Nephron progenitor cell (in vitro differentiated cells): ENCODE data around the gene PTMS.
A peak's percentile ranks its signal among the peaks of the same experiment; 100 is the strongest.

Source experiments
- DNase-seq: peaks from one replicate; pipeline ENCODE4 v3.0.0; 2021
- H3K27ac Mint-ChIP-seq: 2 replicates; pipeline ENCODE4 v1.8.0; 2021; ENCODE audit warnings: mild to moderate bottlenecking, moderate library complexity, mixed read lengths
- H3K27me3 Mint-ChIP-seq: 2 replicates; pipeline ENCODE4 v1.8.0; 2021; ENCODE audit warnings: mild to moderate bottlenecking, low read depth, mixed read lengths; ENCODE audit not compliant: poor library complexity
- H3K36me3 Mint-ChIP-seq: 2 replicates; pipeline ENCODE4 v1.8.0; 2021; ENCODE audit warnings: low read depth, mixed read lengths
- H3K4me1 Mint-ChIP-seq: 2 replicates; pipeline ENCODE4 v1.8.0; 2021; ENCODE audit warnings: mixed read lengths
- H3K4me3 Mint-ChIP-seq: 2 replicates; pipeline ENCODE4 v1.8.0; 2021; ENCODE audit warnings: mild to moderate bottlenecking, moderate library complexity, mixed read lengths
- H3K9me3 Mint-ChIP-seq: 2 replicates; pipeline ENCODE4 v1.8.0; 2021; ENCODE audit warnings: mild to moderate bottlenecking, moderate library complexity, mixed read lengths
- CTCF ChIP-seq: fragments of 200-600 bp; sonication (generic); IDR thresholded peaks from 2 replicates; pipeline ENCODE4 v1.5.0; 2021; ENCODE audit warnings: antibody characterized with exemption

The PTMS gene

GRCh38 chr12:6765634-6766581 lies at the start of gene PTMS:
PTMS (plus strand) TSS chr12:6766363; CDS start chr12:6766706, 343 bp downstream.
- Mint-ChIP-seq H3K4me3 (peak within 1 kb of the TSS; percentile 97), H3K4me1 (peaks cover 79% of the 10 kb centered on the region)
- DNase-seq = peak; percentile 81

GRCh38 chr12:6716874-6717437 lies 49.2 kb upstream of the PTMS start:
- TF ChIP-seq CTCF = no peak
- Mint-ChIP-seq H3K9me3 (peaks cover 7% of the 10 kb centered on the region), H3K4me3 (no peak overlapping the region), H3K4me1 (no peaks in the 10 kb centered on the region), H3K27ac (no peak overlapping the region), H3K27me3 (peaks cover 12% of the 10 kb centered on the region), H3K36me3 (no peaks in the 10 kb centered on the region)
- no peak for DNase-seq

More at GRCh38 chr12:6765634-6766581, at the start of gene PTMS:
- H3K27me3 Mint-ChIP-seq = no peaks in the 10 kb centered on the region
- H3K27ac Mint-ChIP-seq = peak within 1 kb of the TSS; percentile 98
- no peak for TF ChIP-seq CTCF
- no peaks in the 10 kb centered on the region for H3K9me3 Mint-ChIP-seq
- H3K36me3 Mint-ChIP-seq = peaks cover 2% of the 10 kb centered on the region

GRCh38 chr12:6722863-6723262 lies 43.3 kb upstream of the PTMS start:
- no peak for DNase-seq
- Mint-ChIP-seq H3K36me3 (peaks cover 5% of the 10 kb centered on the region), H3K9me3 (peaks cover 4% of the 10 kb centered on the region), H3K4me1 (peaks cover 36% of the 10 kb centered on the region), H3K27me3 (peaks cover 12% of the 10 kb centered on the region), H3K4me3 (peak overlapping the region; percentile 19), H3K27ac (no peak overlapping the region)
- no peak for TF ChIP-seq CTCF

GRCh38 chr12:6723607-6724408 lies 42.4 kb upstream of the PTMS start, which contains the start of gene COPS7A:
COPS7A (plus strand) TSS chr12:6724046; CDS start chr12:6724657, 611 bp downstream.
- H3K27me3 Mint-ChIP-seq = peaks cover 12% of the 10 kb centered on the region
- peak within 1 kb of the TSS; percentile 90 for H3K4me3 Mint-ChIP-seq
- peaks cover 4% of the 10 kb centered on the region for H3K9me3 Mint-ChIP-seq
- peaks cover 36% of the 10 kb centered on the region for H3K4me1 Mint-ChIP-seq
- DNase-seq = peak; percentile 94
- peaks cover 5% of the 10 kb centered on the region for H3K36me3 Mint-ChIP-seq
- peak within 1 kb of the TSS; percentile 93 for H3K27ac Mint-ChIP-seq
- TF ChIP-seq CTCF = no peak

GRCh38 chr12:6724409-6724797 lies 41.8 kb upstream of the PTMS start:
- Mint-ChIP-seq H3K9me3 (peaks cover 4% of the 10 kb centered on the region), H3K27me3 (peaks cover 12% of the 10 kb centered on the region), H3K27ac (peak overlapping the region; percentile 93), H3K4me3 (peak overlapping the region; percentile 90), H3K4me1 (peaks cover 36% of the 10 kb centered on the region), H3K36me3 (peaks cover 8% of the 10 kb centered on the region)
- peak; percentile 29 for DNase-seq
- no peak for TF ChIP-seq CTCF
